ENCODE measurements around the gene OTOGL. TPM values are rescaled to one million over a fixed set of nuclear protein-coding genes. Genes with fewer than 3 reads are reported as not detected.
A peak's percentile ranks its signal among the peaks of the same experiment; 100 is the strongest.

Gene OTOGL
- total RNA-seq, 1 donor from 2014 or later, result under 0.01 TPM

DNA sequence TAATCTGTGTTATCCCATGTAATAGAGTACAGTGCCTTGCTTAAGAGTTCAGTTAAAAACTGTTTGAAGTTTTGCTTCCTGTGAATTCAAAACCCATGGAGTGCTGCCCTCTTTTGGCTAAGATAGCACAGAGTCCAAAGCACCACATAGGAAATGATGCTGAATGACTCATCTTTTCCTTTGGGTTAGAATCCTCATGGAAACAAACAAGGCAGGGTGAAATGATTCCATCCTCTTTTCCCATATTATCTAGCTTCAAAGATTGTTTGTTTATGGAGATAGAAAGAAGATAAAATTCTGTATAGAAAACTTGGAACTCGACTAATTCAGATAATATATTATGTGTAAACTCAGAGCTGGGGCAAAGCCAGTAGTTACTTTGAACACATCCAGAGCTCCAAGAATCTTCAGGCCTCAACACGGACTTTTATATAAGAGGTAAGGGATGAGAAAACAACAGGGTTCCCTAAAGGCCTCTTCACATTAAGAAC lies 87.4 kb downstream of the OTOGL start:
- DNase-seq (ENCODE audit: low read depth), result peak; percentile 91

DNA sequence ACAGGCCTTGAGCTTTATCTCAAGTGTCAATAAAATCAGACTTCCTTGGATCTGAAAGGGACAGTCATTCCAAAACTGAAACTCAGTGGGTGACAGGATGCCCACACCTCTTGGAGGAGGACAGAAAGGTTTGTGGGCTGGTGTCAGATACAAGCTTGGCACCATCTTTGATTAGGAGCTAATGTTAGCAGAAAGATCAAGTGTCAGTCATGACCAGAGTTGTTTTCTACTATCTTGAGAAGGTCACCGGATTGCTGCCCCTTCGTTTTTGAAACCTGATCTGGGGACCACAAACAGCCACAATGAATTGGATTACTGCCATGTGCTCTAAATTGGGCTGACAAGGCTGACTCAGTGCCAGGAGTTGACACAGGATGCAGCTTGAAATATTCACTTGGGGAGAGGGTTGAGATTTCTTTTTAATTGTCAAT lies 88.3 kb downstream of the OTOGL start:
- peak; percentile 61 for DNase-seq (ENCODE audit: low read depth)

DNA sequence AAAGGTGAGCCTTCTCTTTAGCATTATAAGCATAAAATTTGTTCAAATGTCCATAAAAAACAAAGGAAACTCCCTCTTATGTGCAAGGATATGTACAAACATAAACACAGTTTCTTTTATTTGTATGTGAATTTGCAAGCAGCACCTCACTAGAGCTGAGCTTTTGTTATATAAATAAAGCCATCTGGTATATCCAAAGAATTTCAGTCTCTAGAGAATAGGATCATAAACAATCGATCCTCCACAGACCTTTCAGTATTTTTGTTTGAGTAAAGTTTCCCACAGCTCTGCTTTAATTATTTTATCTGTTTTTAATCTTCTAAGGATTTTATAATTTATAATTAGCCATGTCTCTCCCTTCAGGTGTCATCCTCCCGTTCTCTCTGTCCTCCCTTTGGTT lies 89.2 kb downstream of the OTOGL start:
- DNase-seq (ENCODE audit: low read depth), result no peak

DNA sequence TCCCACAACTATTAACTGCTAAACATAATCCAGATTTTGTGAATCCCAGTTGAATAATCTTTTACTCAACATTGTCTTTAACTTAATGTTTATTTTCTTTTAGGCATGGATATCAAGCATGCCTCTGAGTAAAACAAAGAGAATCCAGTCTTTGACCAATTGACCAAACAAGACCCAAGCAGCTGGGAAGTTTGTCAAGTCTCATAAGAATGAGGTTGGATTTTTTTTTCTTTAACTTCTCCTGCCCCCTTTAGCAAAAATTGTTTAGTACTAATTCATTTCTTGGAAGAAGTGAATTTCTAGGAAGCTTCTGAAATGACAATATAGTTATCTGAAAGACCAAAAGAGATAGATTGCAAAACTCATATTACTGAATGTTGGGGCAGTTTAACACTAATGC lies 89.9 kb downstream of the OTOGL start:
- DNase-seq (ENCODE audit: low read depth), result peak; percentile 24

DNA sequence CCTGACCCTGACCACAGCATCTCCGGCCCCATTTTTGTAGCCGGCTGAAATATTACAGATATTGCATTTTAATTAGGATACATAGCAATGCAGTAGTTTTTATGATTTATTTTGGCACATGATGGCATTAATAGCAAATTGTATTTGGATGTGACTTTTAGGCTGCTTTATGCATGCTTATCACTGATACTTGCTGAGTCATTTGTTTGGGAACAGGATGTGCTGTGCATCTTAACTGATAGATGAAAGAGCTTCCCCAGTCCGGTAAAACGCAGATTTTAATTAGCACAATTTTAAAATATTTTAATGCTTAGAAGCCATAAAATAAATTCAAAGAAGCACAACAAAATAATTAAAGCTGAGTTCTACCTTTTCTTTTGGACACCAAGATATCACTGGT lies 90.7 kb downstream of the OTOGL start:
- no peak for DNase-seq (ENCODE audit: low read depth)

DNA sequence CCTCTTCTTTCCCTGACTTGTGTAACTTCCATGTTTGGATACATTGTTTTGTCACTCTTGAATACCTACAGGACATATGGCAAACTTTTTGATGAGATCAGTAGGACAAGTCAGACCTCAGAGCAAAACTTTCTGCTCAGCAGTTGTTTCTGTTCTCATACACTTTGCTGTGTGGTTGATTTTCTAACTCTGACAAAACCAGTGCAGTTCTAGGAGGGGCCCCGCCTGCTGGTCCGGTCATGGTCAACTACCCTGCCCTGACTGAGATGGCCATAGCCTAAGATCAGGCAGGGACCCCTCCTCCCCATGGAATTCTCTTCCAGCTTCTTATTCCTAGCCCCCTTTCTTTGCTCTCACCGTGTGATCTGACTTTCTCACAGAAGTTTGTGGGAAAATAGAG lies 92.8 kb downstream of the OTOGL start:
- DNase-seq (ENCODE audit: low read depth), result no peak

DNA sequence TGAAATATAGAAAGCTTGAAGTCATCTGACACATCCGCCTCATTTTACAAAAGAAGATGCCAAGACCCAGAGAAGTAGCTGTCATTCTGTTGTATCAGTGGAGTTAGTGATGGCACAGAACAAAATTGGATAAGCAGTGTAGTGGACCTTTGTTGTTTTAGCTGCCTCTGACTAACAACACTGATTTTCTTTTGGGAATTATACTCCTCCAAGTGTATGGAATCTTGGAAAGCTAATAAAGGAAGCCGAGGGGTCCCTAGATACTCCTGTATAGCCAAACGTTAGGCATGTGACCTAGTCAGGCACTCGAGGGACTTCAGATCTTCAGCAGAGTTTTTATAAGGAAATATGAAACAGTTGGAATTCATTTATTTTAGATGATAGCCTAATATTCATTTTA lies 94.5 kb downstream of the OTOGL start:
- DNase-seq (ENCODE audit: low read depth), result no peak

DNA sequence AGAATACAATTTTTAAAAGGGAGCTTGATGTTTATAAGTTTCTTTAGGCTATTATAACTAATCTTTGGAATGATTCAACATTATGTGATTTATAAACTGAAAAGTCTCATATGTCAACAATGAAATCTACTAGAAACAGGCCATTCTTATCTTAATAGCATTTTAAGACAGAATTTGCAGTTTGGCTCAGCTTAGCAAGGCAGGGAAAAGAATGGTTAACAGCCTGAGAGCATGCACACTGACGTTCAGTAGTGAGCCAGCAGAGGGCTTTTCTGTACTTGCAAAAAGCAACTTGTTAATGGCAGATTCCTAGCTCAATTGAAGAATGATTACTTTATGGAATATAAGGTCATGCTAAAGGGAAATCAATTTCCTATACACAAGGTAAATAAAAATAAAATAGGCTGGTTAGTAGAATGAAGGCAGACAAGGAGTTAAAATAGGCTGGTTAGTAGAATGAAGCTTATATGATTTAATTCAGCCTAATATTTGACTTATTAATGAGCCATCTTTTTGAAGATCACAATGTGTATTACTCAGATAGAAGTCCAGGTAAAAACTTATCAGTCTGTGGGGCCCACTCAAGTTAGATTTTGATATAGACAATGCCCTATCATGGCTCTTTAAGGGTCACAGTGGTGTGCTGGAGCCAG lies 95.9 kb downstream of the OTOGL start:
- peak; percentile 67 for DNase-seq (ENCODE audit: low read depth)

DNA sequence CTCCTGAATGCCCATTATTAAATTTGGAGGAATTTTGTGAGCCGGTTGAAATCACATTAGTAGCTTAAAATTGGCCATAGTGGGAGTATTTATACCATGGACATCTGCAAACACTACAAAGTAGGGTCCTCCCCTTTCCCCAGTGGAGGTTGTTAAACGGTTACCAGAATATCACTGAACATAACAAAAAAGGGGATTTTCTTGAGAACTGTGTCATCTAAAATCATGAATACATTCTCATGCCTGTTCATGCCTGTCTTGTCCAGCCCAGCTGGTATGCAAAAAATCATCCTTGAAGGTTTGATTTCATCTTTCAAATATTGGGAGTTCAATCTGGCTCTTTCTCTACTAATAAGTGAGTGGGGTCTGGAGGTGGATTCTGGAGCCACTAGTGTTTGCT lies 96.4 kb downstream of the OTOGL start:
- DNase-seq (ENCODE audit: low read depth), result no peak

DNA sequence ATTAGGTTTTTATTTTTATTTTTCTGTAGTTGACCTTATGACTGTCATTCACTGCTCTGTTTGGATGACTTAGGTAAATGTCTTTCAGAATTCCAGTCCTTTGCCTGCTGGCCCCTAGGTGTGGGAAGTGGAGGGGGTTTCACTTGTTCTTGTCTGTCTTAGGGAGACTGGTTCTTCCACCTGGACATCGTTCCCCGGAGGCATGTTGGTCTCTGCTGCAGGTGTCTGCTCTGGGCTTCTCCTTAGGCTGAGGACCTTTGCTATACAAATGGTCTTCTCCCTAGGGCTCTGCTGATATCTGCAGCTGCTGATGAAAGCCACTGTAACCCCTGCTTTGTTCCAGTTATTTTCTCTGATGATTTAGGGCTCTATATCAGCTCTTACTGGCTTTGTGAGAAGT lies 97.1 kb downstream of the OTOGL start:
- no peak for DNase-seq (ENCODE audit: low read depth)

DNA sequence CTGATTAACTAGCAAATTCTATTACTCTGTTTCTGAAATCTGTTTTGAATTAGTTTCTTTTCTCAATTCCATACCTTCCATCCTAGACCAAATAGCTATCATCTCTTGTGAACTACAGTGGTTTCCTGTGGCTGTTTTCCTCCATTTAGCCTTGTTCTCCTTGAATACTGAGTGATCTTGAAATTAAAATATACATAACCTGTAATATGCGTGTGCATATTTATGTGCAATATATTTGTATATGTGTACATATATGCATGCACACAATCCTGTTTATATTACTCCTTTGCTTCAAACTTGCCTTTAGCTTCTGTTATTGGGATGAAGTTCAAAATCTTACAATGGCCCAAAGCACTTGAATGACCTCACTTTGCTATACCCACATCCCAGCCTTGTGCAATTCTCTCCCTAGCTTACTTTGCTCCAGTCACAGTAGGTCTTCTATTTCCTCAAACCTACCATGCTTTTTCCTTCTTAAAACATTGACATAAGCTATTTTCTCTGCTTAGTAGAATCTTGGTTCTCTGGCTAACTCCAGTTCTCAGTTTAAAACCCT lies 99.5 kb downstream of the OTOGL start:
- no peak for DNase-seq (ENCODE audit: low read depth)

DNA sequence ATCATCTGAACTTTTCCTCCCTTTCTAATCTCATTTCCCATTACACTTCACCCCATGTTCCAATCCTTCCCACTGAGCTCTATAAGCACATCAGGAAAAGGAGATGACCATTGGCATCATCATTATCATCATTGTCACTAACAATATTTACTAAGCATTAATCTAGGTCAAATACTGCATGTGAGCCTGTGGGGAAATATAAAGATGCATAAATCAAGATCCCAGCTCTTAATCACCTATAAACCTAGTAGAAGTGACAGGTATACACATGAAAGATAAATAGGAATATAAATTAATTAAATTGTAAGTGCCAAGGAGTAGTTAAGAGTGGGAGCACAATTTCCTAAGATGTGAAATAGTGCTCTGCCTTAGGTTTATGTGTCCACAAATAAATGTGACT lies 100.6 kb downstream of the OTOGL start:
- DNase-seq (ENCODE audit: low read depth), result no peak

DNA sequence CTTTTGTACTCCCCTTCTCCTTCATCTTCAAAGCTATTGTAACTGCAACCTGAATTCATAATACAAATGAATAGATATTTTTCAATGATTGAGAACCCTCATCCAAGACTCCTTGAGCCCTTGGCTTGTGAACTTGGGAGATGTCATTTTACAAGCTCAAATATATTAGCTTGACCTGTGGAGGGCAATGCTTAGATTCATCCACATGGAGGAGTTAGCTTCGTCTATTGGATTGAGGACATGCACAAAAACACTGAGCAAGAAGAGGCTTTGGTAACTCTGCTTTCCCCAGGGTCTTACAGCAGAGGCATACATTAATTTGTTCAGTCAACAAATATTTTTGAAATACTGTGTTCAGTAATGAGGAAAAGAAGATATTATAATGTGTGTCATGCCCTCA lies 101.1 kb downstream of the OTOGL start:
- no peak for DNase-seq (ENCODE audit: low read depth)

DNA sequence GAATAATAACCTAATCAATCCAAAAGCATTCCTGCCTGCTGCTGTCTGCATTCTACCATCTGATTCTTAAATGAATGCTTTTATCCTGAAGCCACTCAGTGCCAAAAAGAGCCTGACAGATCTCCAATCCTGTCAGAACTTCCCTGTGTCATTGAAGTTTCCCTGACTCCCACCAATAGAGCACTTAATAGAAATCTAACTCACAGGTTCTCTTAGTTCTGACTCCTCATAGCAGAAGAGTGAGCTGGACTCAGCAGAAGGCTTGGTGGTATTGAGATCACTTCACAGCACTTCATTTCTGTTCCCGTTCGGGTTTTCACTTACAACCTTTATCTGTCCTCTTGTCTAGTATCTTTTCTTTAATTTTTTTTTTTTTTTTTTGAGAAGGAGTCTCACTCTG lies 102.6 kb downstream of the OTOGL start:
- DNase-seq (ENCODE audit: low read depth), result no peak

DNA sequence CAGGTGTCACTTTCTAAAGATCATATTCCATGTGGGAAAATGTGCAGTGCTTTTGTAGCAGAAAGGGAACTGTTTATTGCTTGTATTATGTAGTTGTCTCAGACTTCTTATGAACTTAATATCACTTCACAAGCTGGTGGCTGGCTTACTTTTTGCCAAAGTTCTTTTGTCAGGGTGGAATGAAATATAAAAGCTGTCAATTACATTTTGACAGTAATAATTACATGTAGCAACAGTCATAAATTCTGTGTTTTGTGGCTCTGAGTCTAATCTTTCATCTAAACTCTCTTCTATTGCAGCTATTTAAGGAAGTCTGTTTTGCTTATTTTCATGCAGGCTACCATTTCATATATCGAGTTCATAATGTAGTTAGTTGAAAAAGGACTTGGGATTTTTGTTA lies 106.6 kb downstream of the OTOGL start:
- DNase-seq (ENCODE audit: low read depth), result no peak

DNA sequence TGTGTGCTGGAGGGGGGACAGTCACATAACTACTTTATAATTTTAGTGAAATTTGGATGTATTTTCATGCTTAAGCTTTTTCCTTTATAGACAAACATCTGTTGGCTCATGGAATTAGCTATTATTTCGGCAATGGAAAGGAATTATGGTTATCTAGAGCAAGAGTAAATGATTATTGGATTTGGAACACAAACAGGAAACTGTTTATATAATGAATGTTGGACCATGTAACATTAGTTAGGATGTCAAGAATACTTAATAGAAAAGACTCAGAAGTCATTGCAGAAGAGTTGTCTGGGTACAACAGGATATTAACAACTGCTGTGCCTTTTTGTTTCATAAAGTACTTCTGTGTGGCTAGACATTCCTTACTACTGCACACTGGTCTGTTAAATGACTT lies 108.7 kb downstream of the OTOGL start:
- peak; percentile 57 for DNase-seq (ENCODE audit: low read depth)

DNA sequence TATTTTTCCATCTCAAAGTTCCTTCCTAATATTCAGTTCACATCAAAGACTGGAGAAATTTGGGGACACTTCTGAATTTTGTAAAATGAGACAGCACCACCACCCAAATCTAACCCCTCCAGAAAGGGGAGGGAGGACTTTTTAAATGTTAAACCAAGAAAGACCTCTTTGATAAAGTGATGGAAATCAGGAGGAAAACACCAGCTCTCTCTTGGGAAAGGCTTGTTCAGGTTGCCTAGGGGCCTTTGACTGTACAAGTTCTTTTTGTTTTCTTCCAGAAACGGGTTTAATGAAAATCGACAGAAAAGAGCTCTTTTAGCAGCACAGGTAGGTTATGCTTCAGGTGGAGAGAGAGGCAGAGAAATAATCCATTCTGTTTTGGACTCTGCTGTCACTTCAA lies 112.3 kb downstream of the OTOGL start:
- no peak for DNase-seq (ENCODE audit: low read depth)

DNA sequence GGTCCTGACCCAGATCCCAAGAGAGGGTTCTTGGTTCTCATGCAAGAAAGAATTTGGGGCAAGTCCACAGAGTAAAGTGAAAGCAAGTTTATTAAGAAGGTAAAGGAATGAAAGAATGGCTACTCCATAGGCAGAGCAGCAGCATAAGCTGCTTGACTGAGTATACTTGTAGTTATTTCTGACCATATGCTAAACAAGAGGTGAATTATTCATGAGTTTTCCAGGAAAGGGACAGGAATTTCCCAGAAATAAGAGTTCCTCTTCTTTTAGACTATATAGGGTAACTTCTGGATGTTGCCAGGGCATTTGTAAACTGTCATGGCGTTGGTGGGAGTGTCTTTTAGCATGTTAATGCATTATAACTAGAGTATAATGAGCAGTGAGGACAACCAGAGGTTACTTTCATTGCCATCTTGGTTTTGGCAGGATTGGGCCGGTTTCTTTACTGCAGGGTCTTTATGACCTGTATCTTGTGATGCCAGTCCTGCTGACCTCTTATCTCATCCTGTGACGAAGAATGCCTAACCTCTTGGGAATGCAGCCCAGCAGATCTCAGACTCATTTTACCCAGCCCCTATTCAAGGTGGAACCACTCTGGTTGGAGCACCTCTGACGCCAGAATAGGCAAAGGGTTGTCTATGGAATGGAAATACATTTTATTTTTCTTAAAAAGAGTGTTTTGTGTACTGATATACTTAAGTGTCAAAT lies 113.8 kb downstream of the OTOGL start:
- no peak for DNase-seq (ENCODE audit: low read depth)

DNA sequence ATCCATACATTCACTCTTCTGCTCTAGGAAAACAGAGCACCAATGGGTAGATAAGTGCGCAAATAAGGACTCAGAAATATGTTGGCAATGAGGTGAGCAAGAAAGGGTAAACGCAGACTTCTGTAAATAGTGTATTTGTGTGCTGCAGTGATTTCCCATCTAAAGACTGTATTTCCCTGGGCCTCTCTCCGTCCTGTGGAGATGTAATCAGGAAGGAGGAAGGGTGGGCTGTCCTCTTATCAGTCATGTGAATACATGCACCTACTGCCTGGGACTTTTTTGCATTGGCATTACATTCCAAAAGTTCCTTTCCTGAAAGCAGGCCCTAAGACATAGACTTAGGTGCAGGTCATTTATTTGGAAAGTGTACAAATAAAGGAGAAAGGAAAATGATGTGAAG lies 114.5 kb downstream of the OTOGL start:
- DNase-seq (ENCODE audit: low read depth), result no peak

DNA sequence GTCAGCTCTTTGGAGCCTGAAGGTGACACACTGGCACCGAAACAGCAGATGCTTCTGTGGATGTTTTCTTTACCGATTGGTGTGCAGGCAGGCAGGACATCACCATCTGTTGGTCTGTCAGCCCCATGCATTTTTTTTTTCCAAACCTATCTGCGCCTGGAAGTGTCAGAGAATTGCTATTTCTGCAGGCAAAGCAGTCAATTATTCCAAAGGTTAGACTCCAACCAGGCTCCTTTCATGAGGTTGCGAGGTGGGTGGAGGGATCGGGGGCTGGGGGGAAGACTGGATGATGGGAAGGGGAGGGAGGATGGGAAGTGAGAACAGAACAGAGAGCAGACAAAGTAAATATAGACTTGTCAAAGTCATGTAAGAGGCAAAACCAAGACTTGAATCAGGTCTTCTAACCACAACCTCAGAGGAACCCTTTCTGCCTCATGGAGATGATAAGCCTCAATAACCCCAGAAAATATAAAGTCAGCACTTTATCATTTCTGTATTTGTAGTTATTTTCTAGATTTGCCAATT lies 117.7 kb downstream of the OTOGL start:
- peak; percentile 84 for DNase-seq (ENCODE audit: low read depth)

DNA sequence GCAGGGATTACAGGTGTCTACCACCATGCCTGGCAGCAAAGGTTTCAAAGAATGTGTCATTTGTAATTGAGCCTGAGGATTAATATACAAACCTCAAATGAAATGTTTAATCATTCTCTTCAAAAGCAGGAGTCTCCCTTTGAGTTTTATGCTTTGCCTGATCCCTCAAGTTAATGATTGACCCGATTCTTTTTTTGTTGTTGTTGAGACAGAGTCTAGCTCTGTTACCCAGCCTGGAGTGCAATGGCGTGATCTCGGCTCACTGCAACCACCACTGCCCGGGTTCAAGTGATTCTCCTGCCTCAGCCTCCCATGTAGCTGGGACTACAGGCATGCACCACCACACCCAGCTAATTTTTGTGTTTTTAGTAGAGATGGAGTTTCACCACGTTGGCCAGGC lies 119.6 kb downstream of the OTOGL start:
- DNase-seq (ENCODE audit: low read depth), result peak; percentile 93

DNA sequence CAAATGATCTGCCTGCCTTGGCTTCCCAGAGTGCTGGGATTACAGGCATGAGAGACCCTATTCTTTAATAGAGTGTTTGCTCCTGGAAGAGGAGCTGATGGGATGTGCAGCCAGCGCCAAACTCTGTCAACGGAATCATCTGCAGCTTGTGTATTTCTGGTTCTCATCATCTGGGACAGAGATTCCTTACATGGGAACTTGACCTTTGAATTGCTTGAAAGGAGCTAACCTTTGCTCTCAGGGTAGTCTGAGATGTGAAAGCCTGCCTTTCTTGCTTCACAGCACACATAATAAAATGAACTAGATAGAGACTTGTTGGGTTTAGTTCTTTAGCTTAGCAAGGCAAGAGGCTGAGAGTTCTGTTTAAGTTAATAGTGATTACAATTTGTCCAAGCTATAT lies 120.0 kb downstream of the OTOGL start:
- peak; percentile 73 for DNase-seq (ENCODE audit: low read depth)

DNA sequence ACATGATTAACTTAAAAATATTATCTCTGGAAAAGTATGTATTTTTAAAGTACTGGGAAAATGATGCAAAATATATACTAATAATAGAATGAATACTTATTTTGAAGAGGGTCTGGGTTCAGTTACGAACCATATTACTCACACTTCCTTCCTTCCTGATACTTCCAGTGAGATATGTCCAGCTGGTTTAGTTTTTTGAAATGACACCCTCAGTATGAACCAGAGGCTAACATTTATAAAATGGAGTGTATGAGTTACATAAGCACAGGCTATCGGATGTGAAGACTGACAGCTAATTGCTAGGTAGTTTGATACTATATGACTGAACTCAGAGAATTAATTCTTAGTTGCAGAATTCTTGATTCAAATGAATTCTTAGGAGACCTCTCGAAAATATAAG lies 122.9 kb downstream of the OTOGL start:
- DNase-seq (ENCODE audit: low read depth), result no peak
